ENCODE data around the gene NDUFS8.

NDUFS8 gene

GRCh38 chr11:68012843-68013610, 17.5 kb upstream of the NDUFS8 start:
- H3K4me3 ChIP-seq (ENCODE audit: low read length), result no peak overlapping the region
- no peak for TF ChIP-seq CTCF (conservative IDR thresholded peaks at IDR 0.05; ENCODE audit: low read depth, low read length)
- peak; percentile 98 for DNase-seq (ENCODE audit: low read depth)

- H3K4me3 ChIP-seq (ENCODE audit: low read length), result no peak overlapping the region
- DNase-seq (ENCODE audit: low read depth), result no peak
- TF ChIP-seq CTCF (conservative IDR thresholded peaks at IDR 0.05; ENCODE audit: low read depth, low read length), result no peak
These were observed 16.8 kb upstream of the NDUFS8 start for GRCh38 chr11:68013611-68014156.

GRCh38 chr11:68014157-68014946, 16.1 kb upstream of the NDUFS8 start:
- H3K4me3 ChIP-seq (ENCODE audit: low read length), result peak overlapping the region; percentile 8
- no peak for TF ChIP-seq CTCF (conservative IDR thresholded peaks at IDR 0.05; ENCODE audit: low read depth, low read length)
- peak; percentile 96 for DNase-seq (ENCODE audit: low read depth)

GRCh38 chr11:68014947-68015447, 15.5 kb upstream of the NDUFS8 start:
- no peak overlapping the region for H3K4me3 ChIP-seq (ENCODE audit: low read length)
- no peak for TF ChIP-seq CTCF (conservative IDR thresholded peaks at IDR 0.05; ENCODE audit: low read depth, low read length)
- no peak for DNase-seq (ENCODE audit: low read depth)

- DNase-seq (ENCODE audit: low read depth), result no peak
- no peak for TF ChIP-seq CTCF (conservative IDR thresholded peaks at IDR 0.05; ENCODE audit: low read depth, low read length)
- H3K4me3 ChIP-seq (ENCODE audit: low read length), result no peak overlapping the region
These were observed 15.0 kb upstream of the NDUFS8 start for GRCh38 chr11:68015467-68015866.

- H3K4me3 ChIP-seq (ENCODE audit: low read length), result no peak overlapping the region
- no peak for DNase-seq (ENCODE audit: low read depth)
- TF ChIP-seq CTCF (conservative IDR thresholded peaks at IDR 0.05; ENCODE audit: low read depth, low read length), result no peak
These were observed 14.1 kb upstream of the NDUFS8 start for GRCh38 chr11:68016161-68016903.

Measured in retinal pigment epithelial cell (primary cell).